Stimulated activated CD4-positive, alpha-beta T cell treated with anti-CD3 and anti-CD28 coated beads, Interleukin-2, amount 100 ng/mL, for 48 hours (primary cell): ENCODE measurements around the gene SNTB2.

Experiments used
- DNase-seq, 2 donors: peaks; one replicate each; pipeline ENCODE4 v3.0.0-alpha.2; 2020

SNTB2 gene

DNA sequence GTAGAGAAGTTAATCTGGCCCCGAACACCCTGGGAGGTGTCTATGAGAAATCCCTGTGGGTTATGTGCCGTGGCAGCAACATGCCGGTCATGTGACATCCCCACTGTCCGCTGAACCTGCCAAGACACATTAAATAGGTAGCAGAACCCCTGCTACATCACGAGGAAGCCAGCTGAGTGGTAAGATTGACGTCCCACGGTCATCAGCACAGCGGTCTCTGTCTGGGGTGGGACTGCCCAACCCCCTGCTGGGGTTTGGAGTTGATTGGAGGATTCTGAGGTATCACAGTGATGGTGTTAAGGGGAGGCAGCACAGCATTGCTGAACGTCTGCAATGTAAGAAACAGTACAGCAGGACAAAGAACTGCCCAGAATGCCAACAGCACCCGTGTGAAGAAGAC, 162.6 kb downstream of the SNTB2 start:
- no peak for DNase-seq

DNA sequence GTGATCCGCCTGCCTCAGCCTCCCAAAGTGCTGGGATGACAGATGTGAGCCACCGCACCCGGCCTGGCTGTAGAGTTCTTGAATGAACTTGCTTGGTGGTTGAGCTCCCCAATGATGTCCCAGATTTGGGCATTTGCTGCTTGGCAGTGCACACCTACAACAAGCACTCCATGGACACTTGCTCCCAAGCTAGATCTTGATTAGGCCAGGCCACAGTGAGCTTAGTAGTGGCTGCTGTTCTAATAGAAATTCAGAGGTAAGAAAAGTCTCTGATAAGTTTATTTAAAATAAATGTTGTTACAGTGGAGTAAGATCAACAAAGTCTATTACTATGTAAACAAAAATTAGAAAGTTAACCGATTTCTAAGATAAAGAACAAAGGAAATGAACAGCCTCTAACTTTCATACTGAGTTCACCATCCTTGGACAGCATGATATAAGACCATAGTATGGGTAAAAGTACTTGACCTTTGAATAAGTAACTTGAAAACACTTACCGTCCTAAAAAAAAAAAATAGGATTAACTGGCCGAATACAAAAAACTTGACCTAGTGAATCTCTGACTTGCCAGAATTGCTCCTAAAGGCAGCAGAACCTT, 163.7 kb downstream of the SNTB2 start:
- no peak for DNase-seq

DNA sequence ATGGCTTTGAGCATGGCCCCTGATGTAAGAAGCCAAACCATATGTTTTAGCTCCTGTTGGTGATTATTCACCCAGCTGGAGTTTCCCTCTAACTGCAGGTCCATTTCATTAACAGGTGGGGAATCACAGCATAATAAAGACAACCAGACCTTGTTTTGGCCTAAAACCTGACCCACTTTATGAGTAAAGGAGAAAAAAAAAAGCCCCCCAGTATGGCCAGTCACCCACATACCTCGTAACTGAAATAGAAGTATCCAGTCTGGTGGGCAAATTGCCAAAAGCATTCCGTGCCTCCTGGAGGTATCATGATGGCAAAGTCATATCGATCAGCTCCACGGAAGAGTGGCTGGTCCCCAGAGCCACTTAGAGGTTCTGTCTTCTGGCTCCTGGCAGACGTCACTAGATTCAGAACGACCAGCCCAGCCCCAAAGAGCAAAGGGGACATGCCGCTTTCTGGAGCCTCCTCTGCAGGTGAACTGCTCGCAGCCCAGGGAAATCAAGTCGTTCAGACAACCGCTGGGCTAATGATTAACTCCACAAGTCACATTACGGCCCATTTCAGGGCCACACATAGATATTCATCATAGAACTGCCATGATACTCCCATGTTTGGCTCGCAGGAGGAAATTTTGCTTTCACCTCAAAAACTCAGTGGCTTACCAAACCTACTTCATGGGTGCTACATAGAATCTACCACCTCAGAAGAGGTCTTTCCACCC, 164.5 kb downstream of the SNTB2 start, which contains the start of gene TMED6:
TMED6 (minus strand) TSS at position 478 of the 719 bp plus-strand sequence; CDS start at position 445, 33 bp downstream.
- no peak for DNase-seq
